Activated CD4-positive, CD25-positive, alpha-beta regulatory T cell treated with anti-CD3 and anti-CD28 coated beads, Interleukin-2, amount 50 U/mL, for 16 hours (primary cell): Measurements from ENCODE around the gene PUS7L.
"Not testable (repeated sequence)": the region's sequence is repeated elsewhere in the genome, so short reads cannot be mapped to it uniquely, and the experiment has no call there.

Experiments
- DNase-seq: peaks from one replicate; pipeline ENCODE4 v3.0.0-alpha.2; 2020; ENCODE audit warnings: low read depth, low spot score

Gene PUS7L

GRCh38 chr12:43749016-43749415, 9.6 kb downstream of the PUS7L start:
- DNase-seq: no peak

- DNase-seq: no peak
These were observed 13.8 kb downstream of the PUS7L start for GRCh38 chr12:43744826-43745225.

GRCh38 chr12:43742106-43742505, 16.5 kb downstream of the PUS7L start:
- no peak for DNase-seq

GRCh38 chr12:43740511-43741100, 18.0 kb downstream of the PUS7L start:
- no peak for DNase-seq

- DNase-seq: no peak
These were observed 20.9 kb downstream of the PUS7L start for GRCh38 chr12:43737646-43738045.

GRCh38 chr12:43736927-43737440, 21.6 kb downstream of the PUS7L start:
- DNase-seq: no peak

- DNase-seq: no peak
These were observed 24.9 kb downstream of the PUS7L start for GRCh38 chr12:43733687-43734086.

GRCh38 chr12:43730283-43730682, 28.3 kb downstream of the PUS7L start:
- no peak for DNase-seq

GRCh38 chr12:43728698-43729097, 29.9 kb downstream of the PUS7L start:
- no peak for DNase-seq

- DNase-seq: no peak
These were observed 30.5 kb downstream of the PUS7L start for GRCh38 chr12:43728117-43728516.

GRCh38 chr12:43723134-43723533, 35.5 kb downstream of the PUS7L start:
- DNase-seq: no peak

- no peak for DNase-seq
These were observed 36.0 kb downstream of the PUS7L start for GRCh38 chr12:43722621-43723020.

- no peak for DNase-seq
These were observed 47.2 kb downstream of the PUS7L start for GRCh38 chr12:43711348-43711747.

GRCh38 chr12:43703772-43704171, 54.8 kb downstream of the PUS7L start:
- not testable (repeated sequence) for DNase-seq

- DNase-seq: not testable (repeated sequence)
These were observed 57.4 kb downstream of the PUS7L start for GRCh38 chr12:43701194-43701593.

- DNase-seq: no peak
These were observed 62.4 kb downstream of the PUS7L start for GRCh38 chr12:43696154-43696553.

- no peak for DNase-seq
These were observed 63.7 kb downstream of the PUS7L start for GRCh38 chr12:43694879-43695278.

GRCh38 chr12:43692064-43692463, 66.5 kb downstream of the PUS7L start:
- no peak for DNase-seq

- not testable (repeated sequence) for DNase-seq
These were observed 73.1 kb downstream of the PUS7L start for GRCh38 chr12:43685491-43685890.

- no peak for DNase-seq
These were observed 82.3 kb downstream of the PUS7L start for GRCh38 chr12:43676183-43676813.

- no peak for DNase-seq
These were observed 83.3 kb downstream of the PUS7L start for GRCh38 chr12:43675048-43675904.

- no peak for DNase-seq
These were observed 89.2 kb downstream of the PUS7L start for GRCh38 chr12:43669373-43669772.
